Suppressor macrophage treated with lipopolysaccharide for 1 hour (primary cell): Measurements from ENCODE around the gene TEKT3.

Experiments used
- DNase-seq, 3 donors: peaks; one replicate each; pipeline ENCODE4 v3.0.0-alpha.2; 2020 to 2022

The TEKT3 gene

DNA sequence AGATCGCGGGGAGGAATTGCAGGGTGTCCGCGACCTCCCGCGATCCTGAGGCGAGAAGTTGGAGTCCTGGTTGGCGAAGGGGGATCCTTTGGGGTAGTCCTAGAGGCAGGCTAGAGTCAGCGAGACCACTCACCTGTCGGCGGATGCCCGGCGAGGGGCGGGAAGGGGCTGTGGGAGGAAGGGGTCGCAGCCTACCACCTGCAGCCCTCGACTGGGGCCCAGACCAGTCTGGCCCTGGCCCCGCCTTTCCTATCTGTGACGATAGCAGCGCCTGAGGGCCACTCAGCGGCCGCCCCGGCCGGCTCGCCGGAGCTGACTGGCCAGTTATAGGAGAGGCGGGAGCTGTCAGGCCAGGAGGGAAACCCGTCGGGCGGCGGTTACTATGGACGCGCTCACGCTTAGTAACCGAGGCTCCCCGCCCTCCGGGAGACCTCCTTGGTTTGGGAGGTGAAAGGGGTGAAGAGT lies at the start of gene TEKT3:
Gene TEKT3 (minus strand): TSS at position 213 of the 465 bp plus-strand sequence. CDS start 10,012 bp downstream, outside the sequence.
- peak; percentile 70 to 84 (median 71) for DNase-seq

DNA sequence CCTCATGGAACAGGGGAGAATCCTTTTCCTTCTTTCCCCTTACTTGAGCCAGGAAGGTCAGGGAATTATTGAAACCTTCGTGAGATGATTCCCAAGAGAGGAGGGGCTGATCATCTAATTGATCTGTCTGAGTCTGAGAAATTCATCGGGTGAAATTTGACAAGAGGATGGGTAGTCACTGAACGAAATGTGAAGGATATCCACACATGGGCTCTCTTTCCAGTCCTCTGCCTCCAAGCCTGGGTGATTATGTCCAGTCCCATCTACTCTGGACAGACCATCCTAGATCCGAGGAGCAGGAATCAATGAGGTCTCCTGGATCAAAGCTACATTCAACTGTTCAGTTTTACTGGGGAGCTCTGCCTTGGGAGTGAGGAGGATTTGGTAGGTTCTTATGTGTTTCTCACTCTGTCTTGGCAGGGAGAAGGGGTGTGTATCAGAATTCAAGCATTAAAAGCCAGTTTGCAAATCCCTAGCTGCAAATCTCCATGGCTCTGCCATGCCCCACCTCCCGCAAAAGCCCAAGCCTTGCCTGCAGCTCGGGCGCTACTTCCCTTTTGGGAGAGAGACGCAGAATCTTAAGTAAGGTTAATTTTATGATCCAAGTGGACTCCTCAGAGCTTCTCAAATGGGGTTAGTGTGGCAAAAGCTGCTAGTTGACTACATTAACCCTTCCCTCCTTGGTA lies 47.1 kb upstream of the TEKT3 start:
- DNase-seq, result no peak

DNA sequence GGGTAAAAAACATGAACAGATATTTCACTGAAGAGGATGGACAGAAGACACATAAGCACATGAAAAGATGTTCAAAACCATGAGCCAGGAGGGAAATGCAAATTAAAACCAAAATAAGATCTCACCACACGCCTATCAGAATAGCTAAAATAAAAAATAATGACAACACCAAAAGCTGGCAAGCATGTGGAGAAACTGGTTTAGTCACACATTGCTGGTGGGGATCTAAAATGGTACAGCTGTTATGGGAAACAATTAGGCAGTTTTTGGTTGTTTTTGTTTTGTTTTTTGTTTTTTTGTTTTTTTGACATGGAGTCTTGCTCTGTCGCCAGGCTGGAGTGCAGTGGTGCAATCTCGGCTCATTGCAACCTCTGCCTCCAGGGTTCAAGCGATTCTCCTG lies 44.7 kb upstream of the TEKT3 start:
- DNase-seq, result no peak

DNA sequence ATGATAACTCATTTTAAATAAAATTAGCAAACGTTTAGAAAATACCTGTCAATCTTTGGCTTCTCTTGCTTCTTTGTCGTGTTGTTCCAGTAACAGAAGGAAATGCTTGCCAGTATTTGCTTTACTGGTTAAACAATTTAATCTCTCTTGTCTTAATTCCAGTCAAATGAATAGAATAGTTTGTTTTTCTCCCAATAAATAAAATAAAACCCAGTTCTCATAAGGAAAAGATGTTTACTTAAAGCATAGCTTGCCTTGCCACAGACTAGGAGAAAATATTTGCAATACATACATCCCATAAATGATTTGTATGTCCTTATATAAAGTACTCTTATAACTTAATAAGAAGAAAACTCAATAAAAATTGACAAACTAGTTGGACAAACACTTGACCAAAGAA lies 43.9 kb upstream of the TEKT3 start:
- DNase-seq, result no peak

DNA sequence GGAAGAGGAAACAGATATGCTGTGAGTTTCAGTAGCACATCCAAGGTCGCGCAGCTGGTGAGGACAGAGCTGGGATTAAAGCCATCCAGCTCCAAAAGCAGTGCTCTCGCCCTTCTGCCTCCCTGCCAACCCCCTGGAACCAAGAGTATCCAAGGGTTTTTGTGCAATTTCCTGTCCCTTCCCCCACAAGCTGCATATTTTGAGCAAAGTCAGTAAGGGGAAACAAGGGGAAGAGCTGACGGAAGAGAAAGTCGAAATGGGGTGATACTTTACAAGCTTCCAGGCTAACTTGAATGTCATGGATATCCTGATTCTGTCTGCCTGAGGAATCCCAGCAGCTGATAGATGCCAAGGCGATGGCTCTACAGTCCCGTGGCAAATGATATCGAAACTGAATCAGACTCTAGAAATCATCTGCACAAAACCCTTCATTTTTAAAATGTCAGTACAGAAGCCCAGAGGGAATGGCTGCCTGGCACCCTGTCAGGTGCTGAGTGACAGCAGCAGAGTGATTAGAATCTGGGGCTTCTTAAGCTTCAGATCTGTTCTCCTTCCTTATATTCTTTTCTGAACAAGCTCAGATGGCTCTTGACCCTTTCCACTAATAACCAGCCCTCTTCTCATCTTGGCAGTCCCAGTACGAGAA lies 42.9 kb upstream of the TEKT3 start:
- no peak for DNase-seq

DNA sequence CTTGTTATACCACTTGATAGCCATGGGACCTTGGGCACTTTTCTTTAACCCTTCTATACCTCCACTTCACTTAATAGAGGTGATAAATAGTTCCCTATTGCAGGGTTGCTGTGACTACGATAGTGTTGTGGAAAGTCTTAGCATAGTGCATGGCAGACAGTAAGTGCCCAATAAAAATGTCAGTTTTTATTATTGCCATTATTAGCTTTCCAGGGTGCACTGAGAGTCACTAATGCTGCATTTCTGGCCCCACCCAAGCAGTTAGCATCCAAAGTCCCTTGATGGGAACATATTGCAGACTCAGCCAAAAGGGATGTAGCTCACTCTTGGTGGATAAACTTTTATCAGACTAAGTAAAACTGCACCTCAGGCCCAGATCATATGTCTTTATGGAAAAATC lies 41.5 kb upstream of the TEKT3 start:
- no peak for DNase-seq

DNA sequence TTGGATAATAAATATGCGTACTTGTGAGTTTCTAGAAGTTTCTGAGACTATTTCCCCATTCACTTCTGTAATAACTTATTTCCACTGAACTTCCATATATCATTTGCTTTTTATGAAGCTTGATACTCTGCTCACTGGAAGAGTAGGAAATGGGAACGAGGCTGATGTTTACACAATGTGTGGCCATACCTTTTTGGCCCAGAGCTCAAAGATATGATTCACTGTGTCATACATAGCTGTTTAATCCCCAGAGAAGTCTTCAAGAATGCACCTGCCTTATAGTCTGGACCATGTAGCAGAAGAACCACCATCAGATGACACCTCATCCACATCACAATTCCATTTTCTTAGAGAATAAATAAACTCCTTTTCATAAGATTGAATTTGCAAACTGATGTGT lies 40.3 kb upstream of the TEKT3 start:
- DNase-seq, result no peak

DNA sequence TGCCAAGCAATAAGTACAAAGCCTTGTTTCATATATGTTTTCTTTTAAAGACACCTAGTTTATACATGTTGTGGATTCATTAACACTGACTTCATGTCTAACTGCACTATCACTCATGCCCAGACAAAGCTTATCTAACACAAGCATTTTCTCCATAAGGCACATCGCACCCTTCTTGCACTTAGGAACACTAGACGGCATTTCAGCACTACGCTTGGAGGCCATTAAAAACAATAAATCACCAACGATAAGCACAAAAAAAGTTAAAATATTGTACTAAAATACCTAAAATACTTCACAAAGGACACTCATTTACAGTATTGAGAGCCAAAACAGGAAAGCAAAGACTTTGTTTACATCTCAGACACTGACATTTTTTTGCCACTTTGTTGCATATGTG lies 39.0 kb upstream of the TEKT3 start:
- DNase-seq, result no peak

DNA sequence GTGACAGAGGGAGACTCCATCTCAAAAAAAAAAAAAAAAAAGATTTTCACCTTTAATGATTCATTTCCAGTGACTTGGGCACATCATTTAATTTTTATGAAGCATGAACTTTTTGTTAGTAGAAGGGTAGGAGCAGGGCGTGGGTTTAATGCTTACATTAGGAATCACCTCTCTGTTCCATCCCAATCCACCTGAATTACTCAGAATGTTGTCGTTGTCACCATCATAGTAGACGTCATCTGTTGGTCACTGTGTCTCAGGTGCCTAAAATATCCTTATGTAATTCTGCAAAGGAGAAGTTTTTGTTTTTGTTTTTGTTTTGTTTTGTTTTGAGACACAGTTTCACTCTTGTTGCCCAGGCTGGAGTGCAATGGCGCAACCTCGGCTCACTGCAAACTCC lies 38.3 kb upstream of the TEKT3 start:
- DNase-seq, result no peak

DNA sequence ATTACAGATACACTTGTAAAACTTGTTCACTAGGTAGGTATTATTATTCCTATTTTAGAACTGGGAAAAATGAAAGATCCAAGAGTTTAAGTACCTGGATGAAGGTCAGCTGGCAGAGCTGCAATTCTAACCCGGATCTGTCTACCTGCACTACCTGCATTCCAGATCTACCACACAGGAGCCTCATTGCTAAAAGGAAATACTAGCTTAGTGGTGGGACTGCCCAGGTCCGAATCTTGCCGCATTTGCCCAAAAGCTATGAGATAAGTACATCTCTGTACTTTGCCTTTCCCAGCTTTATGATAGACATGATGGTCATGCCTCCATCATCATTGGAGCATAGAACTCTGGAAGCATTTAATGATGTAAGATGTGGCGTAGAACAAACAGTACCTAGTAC lies 36.8 kb upstream of the TEKT3 start:
- DNase-seq, result no peak

DNA sequence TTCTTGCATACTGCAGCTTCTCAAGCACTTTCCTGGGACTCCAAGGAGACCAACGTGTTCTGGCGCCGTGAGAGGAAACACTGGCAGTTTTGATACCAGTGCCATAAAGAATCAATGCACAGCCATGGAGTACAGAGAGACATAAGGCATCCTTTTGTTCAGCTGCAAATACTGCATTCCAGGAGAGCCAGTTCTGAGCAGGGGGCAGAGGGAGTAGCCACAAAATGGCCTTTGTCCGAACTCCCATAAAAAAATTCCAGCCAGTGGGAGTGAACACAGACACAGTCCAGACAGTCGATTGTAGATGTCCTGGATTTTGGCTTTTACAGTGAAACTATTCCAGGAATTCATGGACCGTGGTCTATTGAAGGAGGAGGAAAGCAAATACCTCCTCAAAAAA lies 36.2 kb upstream of the TEKT3 start:
- DNase-seq, result no peak

DNA sequence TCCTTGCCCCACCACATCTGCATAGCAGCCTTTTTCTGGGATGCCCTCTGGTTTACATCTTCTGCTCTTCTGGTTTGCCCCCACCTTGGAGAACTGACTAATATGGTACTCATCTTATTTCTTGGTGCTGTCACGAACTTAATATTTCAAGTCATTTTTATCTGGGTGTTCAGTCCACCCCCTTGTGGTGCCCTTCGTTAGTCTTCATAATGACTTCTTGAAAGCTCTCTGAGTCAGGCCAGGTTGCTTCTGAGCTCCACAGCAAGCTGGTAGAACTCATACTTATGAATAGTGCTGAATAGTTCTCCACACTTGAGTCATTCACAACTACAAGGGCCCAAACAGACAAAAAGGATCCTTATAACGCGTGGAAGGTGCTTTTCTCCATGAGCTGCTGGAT lies 35.8 kb upstream of the TEKT3 start:
- DNase-seq, result no peak

DNA sequence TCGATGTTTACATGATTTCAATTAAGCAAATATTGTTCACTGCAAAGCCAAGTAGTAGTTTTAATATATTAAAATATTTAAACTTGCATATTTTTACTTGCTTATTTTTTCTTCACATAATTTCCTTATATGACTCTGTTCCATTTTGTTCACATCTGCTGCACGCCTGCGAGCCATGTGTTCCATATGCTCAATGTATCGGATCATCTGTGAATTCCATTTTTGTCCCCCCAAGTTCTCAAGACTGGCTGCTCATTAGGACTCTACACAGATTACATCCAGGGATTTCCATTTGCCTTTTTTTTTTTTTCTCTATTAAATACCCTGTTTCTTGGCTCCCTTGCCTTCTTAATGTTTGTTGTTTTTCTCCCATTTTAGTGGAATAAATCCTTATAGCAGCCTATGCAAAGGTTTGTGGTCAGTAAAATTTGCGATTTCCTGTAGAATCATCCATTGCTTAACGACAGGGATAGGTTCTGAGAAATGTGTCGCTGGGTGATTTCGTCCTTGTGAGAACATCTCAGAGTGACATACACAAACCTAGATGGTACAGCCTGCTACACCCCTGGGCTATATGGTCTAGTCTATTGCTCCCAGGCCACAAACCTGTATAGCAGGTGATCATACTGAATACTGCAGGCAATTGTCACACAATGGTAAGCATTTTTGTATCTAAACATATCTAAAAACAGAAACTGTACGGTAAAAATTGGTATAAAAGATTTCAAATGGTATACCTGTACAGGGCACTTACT lies 30.2 kb upstream of the TEKT3 start:
- no peak for DNase-seq

DNA sequence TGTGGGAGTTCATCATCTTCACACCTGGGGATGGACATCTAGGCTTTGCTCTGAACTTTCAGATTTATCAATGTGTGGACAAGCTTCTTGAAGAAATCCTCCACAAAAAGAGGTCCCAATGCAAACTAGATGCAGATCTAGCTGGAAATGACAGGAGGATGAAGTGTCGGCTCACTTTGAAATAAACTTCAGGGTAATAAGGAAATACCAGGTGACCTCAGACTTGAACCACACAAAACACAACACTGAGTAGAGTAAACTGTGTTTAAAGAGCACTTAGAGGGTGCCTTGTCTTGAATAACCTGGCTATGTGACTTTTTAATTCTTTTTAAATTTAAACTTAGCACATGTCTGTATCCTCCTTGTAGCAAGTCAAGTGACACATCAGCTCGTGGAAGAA lies 27.2 kb upstream of the TEKT3 start:
- no peak for DNase-seq

DNA sequence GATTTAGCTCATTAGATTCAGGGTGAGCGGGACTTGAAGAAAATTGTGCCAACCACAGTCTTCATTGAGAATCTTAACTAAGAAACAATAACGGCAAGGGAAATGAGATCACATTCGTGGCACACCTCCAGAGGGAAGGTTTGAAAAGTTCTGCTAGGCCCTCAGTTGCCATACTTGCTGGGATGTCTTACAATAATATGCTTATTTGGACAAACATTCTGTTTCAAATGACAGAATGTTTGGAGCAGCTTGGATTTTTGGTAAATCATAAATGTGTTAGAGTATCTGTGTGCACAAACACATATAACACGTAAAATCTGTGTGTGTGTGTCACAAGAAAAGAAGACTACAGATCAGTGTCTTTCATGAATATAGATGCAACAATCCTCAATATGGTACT lies 24.6 kb upstream of the TEKT3 start:
- no peak for DNase-seq

DNA sequence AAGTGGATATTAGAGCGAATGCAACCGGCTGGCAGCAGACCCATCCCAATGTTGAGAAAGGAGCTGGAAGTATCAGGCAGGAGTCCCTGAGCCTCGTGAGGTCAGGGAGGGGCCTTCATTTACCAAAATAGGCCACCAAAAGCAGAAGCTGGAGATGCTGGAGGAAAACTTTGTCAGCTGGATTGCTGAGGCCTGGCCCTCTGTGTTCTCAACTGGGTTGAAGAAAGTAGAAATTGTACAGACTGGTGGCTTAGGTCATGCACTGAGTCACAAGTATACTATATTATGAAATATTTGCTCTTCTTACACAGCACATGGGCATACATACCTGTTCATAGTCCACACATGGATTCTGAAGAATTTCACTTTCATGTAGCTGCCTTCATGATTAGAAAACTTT lies 23.2 kb upstream of the TEKT3 start:
- peak; percentile 43 to 59 (median 48) for DNase-seq

DNA sequence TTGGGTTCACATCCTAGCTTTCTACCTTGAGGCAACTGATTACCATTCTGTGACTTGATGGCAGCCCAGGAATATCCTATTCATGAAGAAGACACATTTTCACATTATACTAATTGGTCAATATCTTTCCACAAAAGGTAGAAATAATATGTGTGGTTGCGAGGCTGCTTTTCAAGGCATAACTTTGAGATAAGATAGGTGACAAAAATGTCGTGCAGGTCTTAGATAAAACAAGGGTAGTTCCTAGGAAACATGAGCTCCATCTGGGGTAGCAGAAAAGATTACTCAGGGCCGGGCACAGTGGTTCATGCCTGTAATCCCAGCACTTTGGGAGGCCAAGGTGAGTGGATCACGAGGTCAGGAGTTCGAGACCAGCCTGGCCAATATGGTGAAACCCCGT lies 22.3 kb upstream of the TEKT3 start:
- DNase-seq, result no peak

DNA sequence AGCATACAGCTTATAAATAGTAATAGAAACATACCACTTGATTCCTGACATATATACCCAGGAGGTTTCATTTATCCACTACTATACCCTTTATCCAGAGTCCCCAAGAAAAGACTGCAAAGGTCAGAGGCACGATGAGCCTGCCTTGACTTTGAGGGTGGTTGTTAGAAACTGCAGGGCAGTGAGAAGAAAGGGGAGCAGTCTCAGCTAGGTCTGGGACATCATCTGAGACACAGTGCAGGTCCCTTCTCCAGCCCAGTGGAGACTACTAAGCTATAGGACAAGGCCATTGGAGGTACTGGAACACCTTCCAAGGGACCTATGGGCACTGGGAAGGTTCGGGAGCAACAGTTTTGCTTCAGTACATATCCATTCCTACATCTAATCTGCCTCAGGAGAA lies 20.2 kb upstream of the TEKT3 start:
- no peak for DNase-seq

DNA sequence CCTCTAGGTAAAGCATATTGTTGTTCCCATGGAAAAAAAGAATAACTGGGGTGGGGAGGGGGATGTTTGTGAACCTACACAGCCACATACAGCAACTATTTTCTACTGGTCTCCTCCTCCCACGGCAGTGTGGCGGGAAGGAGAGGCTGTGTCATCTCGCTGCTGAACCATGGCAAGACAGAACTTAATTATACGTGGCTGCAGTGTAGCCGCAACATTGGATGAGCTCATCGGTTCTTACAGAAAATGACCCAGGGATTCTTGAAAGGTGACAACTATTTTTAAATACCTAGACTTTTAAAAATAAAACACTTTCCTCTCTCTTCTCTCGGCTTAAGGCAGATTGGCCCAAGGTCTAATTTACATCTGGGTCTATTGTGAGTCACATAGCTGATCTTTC lies 19.8 kb upstream of the TEKT3 start:
- no peak for DNase-seq

DNA sequence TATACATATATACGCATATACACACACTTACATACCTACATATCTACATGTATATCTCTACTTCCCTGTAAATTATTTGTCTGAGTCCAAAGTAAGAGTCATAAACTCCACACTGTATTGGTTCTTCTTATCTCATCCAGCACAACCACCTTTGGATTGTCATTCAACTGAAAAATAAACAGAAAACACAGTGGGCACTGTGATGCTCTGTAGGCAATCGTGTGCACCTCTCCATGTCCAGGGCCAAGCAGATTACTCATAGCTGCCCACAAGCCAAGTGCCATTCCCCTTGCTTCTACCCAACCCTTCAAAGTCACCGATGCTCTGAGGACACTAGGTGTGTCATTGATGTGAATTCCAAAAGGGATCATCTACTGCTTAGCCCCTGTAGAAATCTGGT lies 12.9 kb upstream of the TEKT3 start:
- no peak for DNase-seq

DNA sequence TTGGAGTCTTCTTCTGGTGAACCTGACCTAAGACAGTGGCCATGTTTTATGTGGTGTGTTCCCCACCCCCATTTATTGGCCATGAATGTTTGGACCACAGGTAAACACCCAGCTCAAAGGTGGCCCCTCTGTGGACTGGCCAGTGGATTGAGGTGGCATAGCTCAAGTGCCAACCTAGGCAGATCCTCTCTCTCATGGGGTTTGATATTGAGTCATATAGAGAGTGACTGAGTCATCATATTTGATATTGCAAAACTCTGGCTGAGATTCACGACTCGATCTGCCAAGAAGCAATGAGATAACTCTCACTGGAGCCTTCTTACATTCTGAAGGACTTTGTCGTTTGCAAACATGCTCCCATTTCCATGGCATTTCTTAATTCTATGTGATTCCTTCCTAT lies 10.5 kb upstream of the TEKT3 start:
- DNase-seq, result peak; percentile 45 to 79 (median 75)

DNA sequence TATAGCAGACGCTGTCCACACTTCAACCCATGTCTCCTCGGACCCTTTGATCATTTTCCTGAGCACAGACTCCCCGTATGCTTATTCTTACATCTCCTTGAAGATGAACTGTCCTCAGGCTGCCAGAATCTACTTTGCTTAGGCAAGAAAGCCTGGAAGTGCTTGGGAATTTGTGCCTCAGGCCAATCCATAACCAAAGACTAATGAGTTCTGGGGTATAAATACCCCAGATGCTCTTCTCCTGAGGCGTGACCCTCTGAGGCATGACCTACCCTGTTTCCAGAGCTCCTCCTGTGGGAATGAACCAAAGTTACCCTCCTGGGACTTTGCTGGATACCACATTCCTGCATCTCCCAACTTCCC lies 10.1 kb upstream of the TEKT3 start:
- DNase-seq, result no peak

DNA sequence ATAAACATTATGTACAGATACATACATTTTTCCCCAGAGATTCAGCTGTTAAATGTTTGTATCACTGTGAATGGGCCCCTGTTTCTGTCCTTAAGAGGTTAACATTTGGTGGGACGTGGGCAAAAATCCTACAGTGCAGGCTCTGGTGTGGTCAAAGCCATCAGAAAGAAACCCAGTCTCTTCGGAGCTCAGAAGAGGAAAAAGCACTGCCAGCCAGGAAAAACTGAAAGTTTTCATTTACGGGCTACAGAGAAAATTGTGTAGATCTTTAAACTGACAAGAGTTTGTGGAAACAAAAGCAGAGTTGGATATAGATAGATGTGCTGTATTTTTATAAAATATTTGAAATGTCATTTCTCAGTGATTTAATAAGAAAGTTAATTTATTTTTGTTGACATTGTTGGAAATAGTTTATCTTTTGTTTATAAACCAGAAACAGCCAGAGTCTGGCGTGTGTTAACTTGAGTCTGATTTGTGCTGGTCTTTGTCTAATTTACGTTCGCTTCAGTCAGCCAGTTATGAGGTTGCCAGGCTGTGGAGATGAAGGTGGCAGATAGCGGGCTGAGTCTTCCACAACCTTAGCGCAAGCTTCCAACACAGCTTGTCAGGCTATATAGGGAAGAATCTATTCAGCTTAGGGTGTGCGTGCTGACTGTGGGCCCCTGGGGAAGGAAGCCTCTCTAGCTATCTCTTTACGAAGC lies 9.5 kb upstream of the TEKT3 start:
- DNase-seq, result no peak

DNA sequence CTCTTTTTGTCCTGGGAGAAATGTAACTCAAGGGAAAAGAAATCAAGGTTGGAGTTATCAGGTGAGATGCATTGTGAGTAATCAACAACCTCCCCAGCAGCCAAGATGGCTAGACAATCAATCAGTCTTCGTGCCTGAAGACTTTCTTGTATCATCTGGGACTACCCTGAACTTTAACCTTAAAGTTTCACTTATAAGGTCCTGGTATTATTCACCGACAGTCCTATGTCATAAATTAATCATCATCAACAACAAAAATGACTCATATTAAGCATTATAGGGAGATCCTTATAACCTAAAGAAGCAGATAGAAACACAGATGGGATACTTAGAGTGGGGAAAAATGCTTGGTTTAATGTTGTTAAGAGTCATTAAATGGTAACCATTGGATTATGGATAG lies 7.7 kb upstream of the TEKT3 start:
- DNase-seq, result peak in 2 of 3 donors; percentile 31 to 48
